HepG2 (cell line): Measurements from ENCODE around the gene ZNF33A. TPM values are rescaled to one million over a fixed set of nuclear protein-coding genes. Genes with fewer than 3 reads are reported as not detected.

Experiments
- FIP1L1 ChIP-seq: fragments of 200-400 bp; formaldehyde crosslinking; IDR thresholded peaks from 2 replicates; pipeline ENCODE4 v1.6.1; 2018; ENCODE audit warnings: low read depth, mild to moderate bottlenecking, low read length, moderate library complexity, borderline replicate concordance; ENCODE audit not compliant: insufficient read depth
- GLI4 ChIP-seq: sonication (generic); formaldehyde crosslinking; IDR thresholded peaks from 2 replicates; pipeline ENCODE4 v1.5.1; 2020; ENCODE audit warnings: missing genetic modification reagents, mild to moderate bottlenecking, moderate library complexity, borderline replicate concordance
- HNF4G ChIP-seq, 2 experiments: sonication (generic) in 1 of 2; formaldehyde crosslinking in 1 of 2; IDR thresholded peaks; 2 replicates each; pipeline versions ENCODE4 v1.4.0 to v1.6.1; 2011 to 2020; ENCODE audit warnings: borderline replicate concordance in 2 of 2, low read depth in 2 of 2, mild to moderate bottlenecking in 2 of 2, low read length in 1 of 2, missing genetic modification reagents in 1 of 2, moderate library complexity in 1 of 2
- KAT7 ChIP-seq: IDR thresholded peaks from 2 replicates; pipeline ENCODE4 v1.6.1; 2018; ENCODE audit warnings: borderline replicate concordance, missing compliant biosample characterization
- PTBP1 ChIP-seq: fragments of 200-400 bp; formaldehyde crosslinking; IDR thresholded peaks from 2 replicates; pipeline ENCODE4 v1.6.1; 2018; ENCODE audit warnings: low read length, low read depth; ENCODE audit not compliant: poor library complexity, severe bottlenecking
- SKI ChIP-seq: fragments of 450-650 bp; IDR thresholded peaks from one replicate; pipeline ENCODE4 v1.6.1; 2018; ENCODE audit warnings: mild to moderate bottlenecking; ENCODE audit not compliant: partially characterized antibody
- ZNF510 ChIP-seq: sonication (generic); formaldehyde crosslinking; IDR thresholded peaks from 2 replicates; pipeline ENCODE4 v1.4.0; 2020; ENCODE audit warnings: low read depth, mild to moderate bottlenecking, missing genetic modification reagents
- ZNF546 ChIP-seq: sonication (generic); formaldehyde crosslinking; conservative IDR thresholded peaks from 2 replicates; pipeline ENCODE4 v1.8.1; 2023; ENCODE audit warnings: mild to moderate bottlenecking, missing genetic modification reagents
- ZNF547 ChIP-seq: sonication (generic); formaldehyde crosslinking; IDR thresholded peaks from 2 replicates; pipeline ENCODE4 v1.5.1; 2020; ENCODE audit warnings: mild to moderate bottlenecking, missing genetic modification reagents
- ZNF841 ChIP-seq: sonication (generic); formaldehyde crosslinking; IDR thresholded peaks from 2 replicates; pipeline ENCODE4 v1.8.1; 2023; ENCODE audit warnings: missing genetic modification reagents, borderline replicate concordance
- polyA plus RNA-seq, 8 experiments: library from polyadenylated mRNA; depleted of rRNA in 3 of 8; stranded (reverse) in 7 of 8; unstranded in 1 of 8; fragments of >200 nt; fragmentation: Illumina TruSeq in 4 of 8; extraction: Trizol in 4 of 8; gene quantifications; 2 replicates each; pipeline versions ENCODE4 v1.2.1 to v1.2.3, GENCODE V29; 2011 to 2016; ENCODE audit warnings: low read depth in 4 of 8, missing spikeins in 1 of 8, mixed read lengths in 1 of 8; ENCODE audit not compliant: insufficient read depth in 1 of 8
- total RNA-seq, 5 experiments: library from RNA; depleted of rRNA; stranded (reverse); fragments of >200 nt; fragmentation: Illumina TruSeq; extraction: Trizol; gene quantifications; 2 replicates each; pipeline ENCODE4 v1.2.3, GENCODE V29; 2016; ENCODE audit warnings: low read depth in 1 of 5
- TF ChIP-seq, protein P1 (sequence below): sonication (generic); formaldehyde crosslinking; IDR thresholded peaks from 2 replicates; pipeline ENCODE4 v1.5.1; 2020; ENCODE audit warnings: missing genetic modification reagents, mild to moderate bottlenecking, borderline replicate concordance
- TF ChIP-seq, protein P2 (sequence below): sonication (generic); formaldehyde crosslinking; IDR thresholded peaks from 2 replicates; pipeline ENCODE4 v1.8.0; 2022; ENCODE audit warnings: mild to moderate bottlenecking, missing genetic modification reagents, moderate library complexity
- TF ChIP-seq, protein P3 (sequence below): sonication (generic); formaldehyde crosslinking; IDR thresholded peaks from 2 replicates; pipeline ENCODE4 v1.5.0; 2020; ENCODE audit warnings: mild to moderate bottlenecking, missing genetic modification reagents, moderate library complexity
- TF ChIP-seq, protein P4 (sequence below): IDR thresholded peaks from 2 replicates; pipeline ENCODE4 v1.6.1; 2016; ENCODE audit warnings: low read depth, borderline replicate concordance
- TF ChIP-seq, protein P5 (sequence below): sonication (generic); formaldehyde crosslinking; IDR thresholded peaks from 2 replicates; pipeline ENCODE4 v1.4.0; 2020; ENCODE audit warnings: mild to moderate bottlenecking, missing genetic modification reagents

The ZNF33A gene
- total and polyA plus RNA-seq, 2 of the 13 experiments (the other 11 are each of a cell fraction or from before 2014, with no cell fraction given): 13.1 to 22.5 TPM

DNA sequence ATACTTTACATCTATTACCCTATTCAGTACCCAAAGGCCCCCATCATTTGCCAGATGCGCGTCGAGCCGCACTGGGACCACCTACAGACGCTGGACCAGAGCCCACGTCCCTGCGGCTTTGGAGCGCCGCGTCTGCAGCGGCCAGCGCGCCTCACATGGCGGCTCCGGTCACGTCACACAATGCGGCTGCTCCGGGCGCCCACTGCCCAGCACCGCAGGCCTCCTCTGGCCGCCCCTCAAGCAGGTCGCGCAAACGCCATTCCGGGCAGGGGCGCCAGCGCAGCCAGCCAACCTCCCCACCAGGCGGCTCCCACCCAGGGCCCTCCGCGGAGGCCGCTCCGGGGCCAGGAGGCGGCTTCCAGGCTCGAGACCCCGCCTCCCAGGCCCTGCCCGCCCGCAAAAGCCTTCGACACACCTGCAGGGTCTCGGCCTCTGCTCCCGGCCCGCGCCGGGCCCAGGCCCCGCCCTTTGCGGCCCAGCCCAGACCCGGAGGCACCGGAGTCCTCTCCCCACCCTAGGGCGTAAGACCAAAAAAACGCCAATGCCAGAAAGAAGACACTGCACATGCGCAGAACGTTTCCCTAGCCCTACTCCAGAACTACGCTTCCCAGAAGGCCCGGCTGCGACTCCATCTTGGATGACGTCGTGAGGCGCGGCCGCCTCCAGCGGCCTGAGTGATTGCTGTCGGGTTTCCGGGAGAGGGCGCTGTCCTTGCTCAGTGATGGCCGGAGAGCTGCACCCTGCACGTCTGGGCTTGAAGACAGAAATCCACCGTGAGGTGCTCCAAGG lies 34.2 kb upstream of the ZNF33A start, which contains the start of gene ZNF25 (continued):
- TF ChIP-seq FIP1L1 (no peak), ZNF841 (CRISPR knock-in tag) (no peak), PTBP1 (no peak), ZNF547 (CRISPR knock-in tag) (peak; percentile 77), GLI4 (CRISPR knock-in tag) (no peak; the same call in 1 of the 2 replicates), SKI (peak; percentile 14), KAT7 (CRISPR knock-in tag) (no peak; the same call in 1 of the 2 replicates), ZNF546 (CRISPR knock-in tag) (peak; percentile 84; the same call in 1 of the 2 replicates), HNF4G (IDR thresholded peaks at IDR 0.05; ENCODE audit: borderline replicate concordance, low read depth, low read length) (0 out of 2 replicates have a peak, but pooled peaks have one; percentile 5), HNF4G (CRISPR knock-in tag; IDR thresholded peaks at IDR 0.05; ENCODE audit: borderline replicate concordance, low read depth) (no peak), ZNF510 (CRISPR knock-in tag) (peak; percentile 80; the same call in 1 of the 2 replicates)
- TF ChIP-seq, protein P1, sequence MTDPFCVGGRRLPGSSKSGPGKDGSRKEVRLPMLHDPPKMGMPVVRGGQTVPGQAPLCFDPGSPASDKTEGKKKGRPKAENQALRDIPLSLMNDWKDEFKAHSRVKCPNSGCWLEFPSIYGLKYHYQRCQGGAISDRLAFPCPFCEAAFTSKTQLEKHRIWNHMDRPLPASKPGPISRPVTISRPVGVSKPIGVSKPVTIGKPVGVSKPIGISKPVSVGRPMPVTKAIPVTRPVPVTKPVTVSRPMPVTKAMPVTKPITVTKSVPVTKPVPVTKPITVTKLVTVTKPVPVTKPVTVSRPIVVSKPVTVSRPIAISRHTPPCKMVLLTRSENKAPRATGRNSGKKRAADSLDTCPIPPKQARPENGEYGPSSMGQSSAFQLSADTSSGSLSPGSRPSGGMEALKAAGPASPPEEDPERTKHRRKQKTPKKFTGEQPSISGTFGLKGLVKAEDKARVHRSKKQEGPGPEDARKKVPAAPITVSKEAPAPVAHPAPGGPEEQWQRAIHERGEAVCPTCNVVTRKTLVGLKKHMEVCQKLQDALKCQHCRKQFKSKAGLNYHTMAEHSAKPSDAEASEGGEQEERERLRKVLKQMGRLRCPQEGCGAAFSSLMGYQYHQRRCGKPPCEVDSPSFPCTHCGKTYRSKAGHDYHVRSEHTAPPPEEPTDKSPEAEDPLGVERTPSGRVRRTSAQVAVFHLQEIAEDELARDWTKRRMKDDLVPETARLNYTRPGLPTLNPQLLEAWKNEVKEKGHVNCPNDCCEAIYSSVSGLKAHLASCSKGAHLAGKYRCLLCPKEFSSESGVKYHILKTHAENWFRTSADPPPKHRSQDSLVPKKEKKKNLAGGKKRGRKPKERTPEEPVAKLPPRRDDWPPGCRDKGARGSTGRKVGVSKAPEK (CRISPR knock-in tag): 0 out of 2 replicates have a peak, but pooled peaks have one; percentile 43
- TF ChIP-seq, protein P2, sequence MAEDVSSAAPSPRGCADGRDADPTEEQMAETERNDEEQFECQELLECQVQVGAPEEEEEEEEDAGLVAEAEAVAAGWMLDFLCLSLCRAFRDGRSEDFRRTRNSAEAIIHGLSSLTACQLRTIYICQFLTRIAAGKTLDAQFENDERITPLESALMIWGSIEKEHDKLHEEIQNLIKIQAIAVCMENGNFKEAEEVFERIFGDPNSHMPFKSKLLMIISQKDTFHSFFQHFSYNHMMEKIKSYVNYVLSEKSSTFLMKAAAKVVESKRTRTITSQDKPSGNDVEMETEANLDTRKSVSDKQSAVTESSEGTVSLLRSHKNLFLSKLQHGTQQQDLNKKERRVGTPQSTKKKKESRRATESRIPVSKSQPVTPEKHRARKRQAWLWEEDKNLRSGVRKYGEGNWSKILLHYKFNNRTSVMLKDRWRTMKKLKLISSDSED (CRISPR knock-in tag): no peak
- TF ChIP-seq, protein P3, sequence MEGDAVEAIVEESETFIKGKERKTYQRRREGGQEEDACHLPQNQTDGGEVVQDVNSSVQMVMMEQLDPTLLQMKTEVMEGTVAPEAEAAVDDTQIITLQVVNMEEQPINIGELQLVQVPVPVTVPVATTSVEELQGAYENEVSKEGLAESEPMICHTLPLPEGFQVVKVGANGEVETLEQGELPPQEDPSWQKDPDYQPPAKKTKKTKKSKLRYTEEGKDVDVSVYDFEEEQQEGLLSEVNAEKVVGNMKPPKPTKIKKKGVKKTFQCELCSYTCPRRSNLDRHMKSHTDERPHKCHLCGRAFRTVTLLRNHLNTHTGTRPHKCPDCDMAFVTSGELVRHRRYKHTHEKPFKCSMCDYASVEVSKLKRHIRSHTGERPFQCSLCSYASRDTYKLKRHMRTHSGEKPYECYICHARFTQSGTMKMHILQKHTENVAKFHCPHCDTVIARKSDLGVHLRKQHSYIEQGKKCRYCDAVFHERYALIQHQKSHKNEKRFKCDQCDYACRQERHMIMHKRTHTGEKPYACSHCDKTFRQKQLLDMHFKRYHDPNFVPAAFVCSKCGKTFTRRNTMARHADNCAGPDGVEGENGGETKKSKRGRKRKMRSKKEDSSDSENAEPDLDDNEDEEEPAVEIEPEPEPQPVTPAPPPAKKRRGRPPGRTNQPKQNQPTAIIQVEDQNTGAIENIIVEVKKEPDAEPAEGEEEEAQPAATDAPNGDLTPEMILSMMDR (CRISPR knock-in tag): peak; percentile 98
- TF ChIP-seq, protein P4, sequence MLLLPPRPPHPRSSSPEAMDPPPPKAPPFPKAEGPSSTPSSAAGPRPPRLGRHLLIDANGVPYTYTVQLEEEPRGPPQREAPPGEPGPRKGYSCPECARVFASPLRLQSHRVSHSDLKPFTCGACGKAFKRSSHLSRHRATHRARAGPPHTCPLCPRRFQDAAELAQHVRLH (CRISPR knock-in tag): 0 out of 2 replicates have a peak, but pooled peaks have one; percentile 31
- TF ChIP-seq, protein P5, sequence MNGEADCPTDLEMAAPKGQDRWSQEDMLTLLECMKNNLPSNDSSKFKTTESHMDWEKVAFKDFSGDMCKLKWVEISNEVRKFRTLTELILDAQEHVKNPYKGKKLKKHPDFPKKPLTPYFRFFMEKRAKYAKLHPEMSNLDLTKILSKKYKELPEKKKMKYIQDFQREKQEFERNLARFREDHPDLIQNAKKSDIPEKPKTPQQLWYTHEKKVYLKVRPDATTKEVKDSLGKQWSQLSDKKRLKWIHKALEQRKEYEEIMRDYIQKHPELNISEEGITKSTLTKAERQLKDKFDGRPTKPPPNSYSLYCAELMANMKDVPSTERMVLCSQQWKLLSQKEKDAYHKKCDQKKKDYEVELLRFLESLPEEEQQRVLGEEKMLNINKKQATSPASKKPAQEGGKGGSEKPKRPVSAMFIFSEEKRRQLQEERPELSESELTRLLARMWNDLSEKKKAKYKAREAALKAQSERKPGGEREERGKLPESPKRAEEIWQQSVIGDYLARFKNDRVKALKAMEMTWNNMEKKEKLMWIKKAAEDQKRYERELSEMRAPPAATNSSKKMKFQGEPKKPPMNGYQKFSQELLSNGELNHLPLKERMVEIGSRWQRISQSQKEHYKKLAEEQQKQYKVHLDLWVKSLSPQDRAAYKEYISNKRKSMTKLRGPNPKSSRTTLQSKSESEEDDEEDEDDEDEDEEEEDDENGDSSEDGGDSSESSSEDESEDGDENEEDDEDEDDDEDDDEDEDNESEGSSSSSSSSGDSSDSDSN (CRISPR knock-in tag): peak; percentile 95
